ENCODE data around the gene COL25A1.

DNA sequence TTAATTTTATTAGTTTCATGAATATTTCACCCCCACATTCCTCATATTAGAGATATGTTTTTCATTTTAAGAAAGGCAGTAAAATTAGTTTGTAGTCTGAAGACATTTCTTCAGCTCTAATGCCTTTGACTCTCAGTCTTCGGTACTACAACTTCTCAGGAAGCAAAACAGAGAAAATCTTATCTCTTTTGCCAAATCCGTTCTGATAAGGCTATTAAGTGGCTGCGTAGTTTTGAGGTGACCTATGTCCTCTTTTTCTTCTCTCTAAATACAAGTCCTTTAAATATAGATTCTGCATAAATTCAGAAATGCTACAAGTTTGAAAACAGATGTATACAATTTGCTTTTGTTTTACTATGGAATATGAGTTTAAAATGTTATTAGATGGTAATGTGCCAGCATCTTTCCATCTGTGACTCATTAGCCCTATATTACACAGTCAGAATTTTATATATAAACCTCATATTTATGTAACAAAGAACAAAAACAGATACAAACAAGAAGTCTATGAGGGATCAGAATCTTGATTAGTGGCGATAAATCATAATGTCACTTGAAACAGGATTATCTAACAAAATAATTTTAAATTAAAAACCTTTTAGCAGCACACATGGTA lies 358.4 kb downstream of the COL25A1 start:
- TF ChIP-seq RFX5 (IDR thresholded peaks at IDR 0.05) (no peak), EP300 (IDR thresholded peaks at IDR 0.05) (no peak), MAFK (IDR thresholded peaks at IDR 0.05; ENCODE audit: partially characterized antibody) (no peak), POLR2A (IDR thresholded peaks at IDR 0.05; ENCODE audit: low read length) (no peak), PHF8 (IDR thresholded peaks at IDR 0.05; ENCODE audit: borderline replicate concordance, low read depth) (no peak), ZFP36 (IDR thresholded peaks at IDR 0.05; ENCODE audit: borderline replicate concordance, partially characterized antibody) (no peak), HDAC2 (IDR thresholded peaks at IDR 0.05) (no peak), BHLHE40 (IDR thresholded peaks at IDR 0.05; ENCODE audit: low read depth, low read length) (no peak), JUN (IDR thresholded peaks at IDR 0.05) (no peak), CHD2 (IDR thresholded peaks at IDR 0.05; ENCODE audit: low read length, partially characterized antibody) (no peak), RAD21 (conservative IDR thresholded peaks at IDR 0.05 in 1 of 2, IDR thresholded peaks at IDR 0.05 in 1 of 2) (no peak), MAZ (IDR thresholded peaks at IDR 0.05; ENCODE audit: borderline replicate concordance, low read depth, low read length) (no peak)
- TF ChIP-seq, protein P1, sequence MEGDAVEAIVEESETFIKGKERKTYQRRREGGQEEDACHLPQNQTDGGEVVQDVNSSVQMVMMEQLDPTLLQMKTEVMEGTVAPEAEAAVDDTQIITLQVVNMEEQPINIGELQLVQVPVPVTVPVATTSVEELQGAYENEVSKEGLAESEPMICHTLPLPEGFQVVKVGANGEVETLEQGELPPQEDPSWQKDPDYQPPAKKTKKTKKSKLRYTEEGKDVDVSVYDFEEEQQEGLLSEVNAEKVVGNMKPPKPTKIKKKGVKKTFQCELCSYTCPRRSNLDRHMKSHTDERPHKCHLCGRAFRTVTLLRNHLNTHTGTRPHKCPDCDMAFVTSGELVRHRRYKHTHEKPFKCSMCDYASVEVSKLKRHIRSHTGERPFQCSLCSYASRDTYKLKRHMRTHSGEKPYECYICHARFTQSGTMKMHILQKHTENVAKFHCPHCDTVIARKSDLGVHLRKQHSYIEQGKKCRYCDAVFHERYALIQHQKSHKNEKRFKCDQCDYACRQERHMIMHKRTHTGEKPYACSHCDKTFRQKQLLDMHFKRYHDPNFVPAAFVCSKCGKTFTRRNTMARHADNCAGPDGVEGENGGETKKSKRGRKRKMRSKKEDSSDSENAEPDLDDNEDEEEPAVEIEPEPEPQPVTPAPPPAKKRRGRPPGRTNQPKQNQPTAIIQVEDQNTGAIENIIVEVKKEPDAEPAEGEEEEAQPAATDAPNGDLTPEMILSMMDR (IDR thresholded peaks at IDR 0.05): no peak
- TF ChIP-seq, protein P2, sequence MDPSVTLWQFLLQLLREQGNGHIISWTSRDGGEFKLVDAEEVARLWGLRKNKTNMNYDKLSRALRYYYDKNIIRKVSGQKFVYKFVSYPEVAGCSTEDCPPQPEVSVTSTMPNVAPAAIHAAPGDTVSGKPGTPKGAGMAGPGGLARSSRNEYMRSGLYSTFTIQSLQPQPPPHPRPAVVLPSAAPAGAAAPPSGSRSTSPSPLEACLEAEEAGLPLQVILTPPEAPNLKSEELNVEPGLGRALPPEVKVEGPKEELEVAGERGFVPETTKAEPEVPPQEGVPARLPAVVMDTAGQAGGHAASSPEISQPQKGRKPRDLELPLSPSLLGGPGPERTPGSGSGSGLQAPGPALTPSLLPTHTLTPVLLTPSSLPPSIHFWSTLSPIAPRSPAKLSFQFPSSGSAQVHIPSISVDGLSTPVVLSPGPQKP (IDR thresholded peaks at IDR 0.05; ENCODE audit: low read depth, low read length): no peak
